Gastrocnemius medialis (tissue), 4 donors: ENCODE results near the gene TTC28. TPM values are rescaled to one million over a fixed set of nuclear protein-coding genes. Genes with fewer than 3 reads are reported as not detected.

Source experiments
- ATAC-seq, 2 donors: fragments of 150-250 bp; one replicate each; pipeline ENCODE4 v1.9.1; 2016
- DNase-seq, 2 donors: peaks; one replicate each; pipeline ENCODE4 v3.0.0-alpha.2; 2019
- H3K27ac ChIP-seq, 4 donors: fragments of 200-600 bp; sonication (generic); 1 replicate in 1 of 4; 2 replicates in 3 of 4; pipeline ENCODE4 v1.5.1; 2016 to 2018; ENCODE audit warnings: mild to moderate bottlenecking in 2 of 4, moderate library complexity in 1 of 4
- H3K27me3 ChIP-seq, 3 donors: fragments of 200-600 bp; sonication (generic) in 2 of 3; 1 replicate in 1 of 3; 2 replicates in 2 of 3; pipeline versions ENCODE4 v1.5.1 to v1.6.0; 2016 to 2019; ENCODE audit warnings: mild to moderate bottlenecking in 1 of 3, moderate library complexity in 1 of 3
- H3K36me3 ChIP-seq, 2 donors: fragments of 200-600 bp; sonication (generic) in 1 of 2; one replicate each; pipeline ENCODE4 v1.5.1; 2017 to 2018
- H3K4me1 ChIP-seq, 2 donors: fragments of 200-600 bp; sonication (generic) in 1 of 2; one replicate each; pipeline ENCODE4 v1.5.1; 2016 to 2017; ENCODE audit warnings: mild to moderate bottlenecking in 2 of 2
- H3K4me3 ChIP-seq, 4 donors: fragments of 200-600 bp; sonication (generic) in 3 of 4; 1 replicate in 1 of 4; 2 replicates in 3 of 4; pipeline ENCODE4 v1.5.1; 2016 to 2019; ENCODE audit warnings: mild to moderate bottlenecking in 2 of 4
- H3K9me3 ChIP-seq, 3 donors: fragments of 200-600 bp; sonication (generic) in 2 of 3; 1 replicate in 1 of 3; 2 replicates in 2 of 3; pipeline ENCODE4 v1.5.1; 2016 to 2019
- POLR2A ChIP-seq, 2 donors: fragments of 450-650 bp; IDR thresholded peaks; one replicate each; pipeline ENCODE4 v1.6.1; 2017; ENCODE audit warnings: antibody characterized with exemption in 2 of 2, mild to moderate bottlenecking in 2 of 2, moderate library complexity in 2 of 2
- in situ Hi-C, 4 donors: fragments of 200-750 bp; cut with MboI; loops; one replicate each; pipeline versions ENCODE4 v1.15.0 to v1.8.0; 2017; ENCODE audit warnings: low sequenced_read_pairs in 4 of 4
- intact Hi-C: fragments of 100-400 bp; cut with DNase I; formaldehyde crosslinking; loops from one replicate; pipeline ENCODE4 v1.15.1; 2023; ENCODE audit warnings: low total_unique reads
- total RNA-seq, 4 donors: library from RNA; depleted of rRNA; stranded (reverse); fragments of >200 nt; gene quantifications; one replicate each; pipeline versions ENCODE4 v1.1.0 to v1.2.3, GENCODE V29; 2016
- TF ChIP-seq, protein P1 (sequence below), 5 experiments: fragments of 450-650 bp in 3 of 5; fragments of 200-600 bp in 2 of 5; sonication (generic) in 2 of 5; IDR thresholded peaks in 4 of 5; conservative IDR thresholded peaks in 1 of 5; 1 replicate in 4 of 5; 2 replicates in 1 of 5; pipeline ENCODE4 v1.5.1; 2016 to 2019; ENCODE audit warnings: antibody characterized with exemption in 5 of 5, mild to moderate bottlenecking in 3 of 5, moderate library complexity in 3 of 5

The TTC28 gene
- total RNA-seq, 4 donors from 2014 or later = 6.3 to 18.1 (median 8.4) TPM

- H3K4me3 ChIP-seq = no peak overlapping the region
- H3K27me3 ChIP-seq = no peaks in the 10 kb centered on the region
- no peak overlapping the region for H3K27ac ChIP-seq
- in situ Hi-C loops (no loop called here), intact Hi-C loops (no loop called here)
- no peak for TF ChIP-seq POLR2A (IDR thresholded peaks at IDR 0.05)
- TF ChIP-seq, protein P1, sequence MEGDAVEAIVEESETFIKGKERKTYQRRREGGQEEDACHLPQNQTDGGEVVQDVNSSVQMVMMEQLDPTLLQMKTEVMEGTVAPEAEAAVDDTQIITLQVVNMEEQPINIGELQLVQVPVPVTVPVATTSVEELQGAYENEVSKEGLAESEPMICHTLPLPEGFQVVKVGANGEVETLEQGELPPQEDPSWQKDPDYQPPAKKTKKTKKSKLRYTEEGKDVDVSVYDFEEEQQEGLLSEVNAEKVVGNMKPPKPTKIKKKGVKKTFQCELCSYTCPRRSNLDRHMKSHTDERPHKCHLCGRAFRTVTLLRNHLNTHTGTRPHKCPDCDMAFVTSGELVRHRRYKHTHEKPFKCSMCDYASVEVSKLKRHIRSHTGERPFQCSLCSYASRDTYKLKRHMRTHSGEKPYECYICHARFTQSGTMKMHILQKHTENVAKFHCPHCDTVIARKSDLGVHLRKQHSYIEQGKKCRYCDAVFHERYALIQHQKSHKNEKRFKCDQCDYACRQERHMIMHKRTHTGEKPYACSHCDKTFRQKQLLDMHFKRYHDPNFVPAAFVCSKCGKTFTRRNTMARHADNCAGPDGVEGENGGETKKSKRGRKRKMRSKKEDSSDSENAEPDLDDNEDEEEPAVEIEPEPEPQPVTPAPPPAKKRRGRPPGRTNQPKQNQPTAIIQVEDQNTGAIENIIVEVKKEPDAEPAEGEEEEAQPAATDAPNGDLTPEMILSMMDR (IDR thresholded peaks at IDR 0.05 in 4 of 5, conservative IDR thresholded peaks at IDR 0.05 in 1 of 5) = no peak
- peaks cover 0 to 14% of the 10 kb centered on the region in 2 donors for H3K36me3 ChIP-seq
- no peaks in the 10 kb centered on the region for H3K9me3 ChIP-seq
- no peaks in the 10 kb centered on the region for H3K4me1 ChIP-seq
- DNase-seq (no peak), ATAC-seq (no peak)
Measured at GRCh38 chr22:28097627-28098026, 582.0 kb downstream of the TTC28 start.

- ATAC-seq (no peak), DNase-seq (no peak)
- Histone ChIP-seq H3K27me3 (no peaks in the 10 kb centered on the region), H3K9me3 (no peaks in the 10 kb centered on the region), H3K27ac (no peak overlapping the region), H3K4me1 (no peaks in the 10 kb centered on the region), H3K4me3 (no peak overlapping the region), H3K36me3 (peaks cover 0 to 14% of the 10 kb centered on the region in 2 donors)
- TF ChIP-seq, protein P1 (IDR thresholded peaks at IDR 0.05 in 4 of 5, conservative IDR thresholded peaks at IDR 0.05 in 1 of 5) = no peak
- TF ChIP-seq POLR2A (IDR thresholded peaks at IDR 0.05) = no peak
- intact Hi-C loops = no loop called here
- in situ Hi-C loops = no loop called here
Measured at GRCh38 chr22:28096161-28096560, 583.5 kb downstream of the TTC28 start.

DNA sequence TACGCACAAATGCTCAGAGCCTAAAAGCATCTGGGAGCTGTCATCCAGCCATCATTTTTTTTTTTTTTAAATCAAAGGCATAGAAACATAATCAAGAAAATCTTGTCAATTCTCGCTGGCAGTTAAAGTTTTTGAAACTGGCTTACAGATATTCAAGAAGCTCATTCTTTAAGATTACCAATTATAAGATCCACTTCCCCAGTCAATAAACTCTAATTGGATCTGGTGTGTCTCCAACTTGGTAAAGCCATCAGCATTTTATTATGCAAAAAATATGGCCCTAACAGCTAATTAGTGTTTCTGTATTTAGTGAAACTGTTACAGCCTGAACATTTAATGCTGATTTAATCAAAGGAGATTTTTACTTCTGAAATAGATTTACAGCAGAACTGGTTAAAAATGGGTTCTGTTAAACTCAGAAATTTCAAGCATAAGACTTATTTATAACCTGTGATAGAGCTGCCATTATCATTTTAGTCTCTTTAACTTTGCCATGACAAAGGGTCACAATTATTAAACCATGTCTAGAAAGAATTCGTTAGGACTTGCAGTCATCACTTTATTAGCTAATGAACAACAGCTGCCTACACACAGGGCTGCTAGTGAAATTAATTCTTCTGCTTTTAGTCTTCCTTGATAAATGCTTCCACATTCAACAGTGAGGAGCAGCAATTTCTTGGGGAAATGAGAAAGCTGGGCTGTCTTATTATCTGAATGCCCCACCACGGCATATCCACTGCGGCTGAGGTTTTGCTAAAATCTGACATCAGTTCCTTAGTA is 584.1 kb downstream of the TTC28 start:
- peaks cover 0 to 14% of the 10 kb centered on the region in 2 donors for H3K36me3 ChIP-seq
- no peak for TF ChIP-seq POLR2A (IDR thresholded peaks at IDR 0.05)
- TF ChIP-seq, protein P1 (IDR thresholded peaks at IDR 0.05 in 4 of 5, conservative IDR thresholded peaks at IDR 0.05 in 1 of 5) = no peak
- no peak for ATAC-seq
- no peak overlapping the region for H3K4me3 ChIP-seq
- intact Hi-C loops (no loop called here), in situ Hi-C loops (no loop called here)
- DNase-seq = no peak
- no peak overlapping the region for H3K27ac ChIP-seq
- no peaks in the 10 kb centered on the region for H3K9me3 ChIP-seq
- no peaks in the 10 kb centered on the region for H3K4me1 ChIP-seq
- no peaks in the 10 kb centered on the region for H3K27me3 ChIP-seq

DNA sequence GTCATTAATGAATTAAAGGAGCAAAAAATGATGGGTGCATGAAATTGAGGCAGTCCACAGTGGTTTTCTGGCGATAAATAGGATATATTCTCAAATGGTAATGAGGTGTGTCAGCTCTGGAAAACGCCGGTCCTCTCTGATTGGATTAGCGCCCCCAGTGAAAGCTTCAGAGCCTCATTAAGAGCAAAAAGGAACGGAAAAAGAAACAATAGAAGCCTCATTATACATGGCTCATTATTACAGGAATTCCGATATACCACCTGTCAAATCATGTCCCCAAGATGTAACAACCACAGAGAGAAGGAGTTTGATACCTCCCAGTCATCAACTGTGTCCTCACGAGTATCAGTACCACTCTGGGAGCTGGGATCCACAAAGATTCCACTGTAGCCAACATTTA is 584.9 kb downstream of the TTC28 start:
- no peak overlapping the region for H3K4me3 ChIP-seq
- H3K27ac ChIP-seq = no peak overlapping the region
- in situ Hi-C loops = no loop called here
- ATAC-seq = no peak
- no peak for DNase-seq
- peaks cover 0 to 14% of the 10 kb centered on the region in 2 donors for H3K36me3 ChIP-seq
- no peaks in the 10 kb centered on the region for H3K4me1 ChIP-seq
- H3K9me3 ChIP-seq = no peaks in the 10 kb centered on the region
- TF ChIP-seq, protein P1 (IDR thresholded peaks at IDR 0.05 in 4 of 5, conservative IDR thresholded peaks at IDR 0.05 in 1 of 5) = no peak
- no peak for TF ChIP-seq POLR2A (IDR thresholded peaks at IDR 0.05)
- no peaks in the 10 kb centered on the region for H3K27me3 ChIP-seq
- intact Hi-C loops = no loop called here
